Subcutaneous abdominal adipose tissue (tissue), 5 donors: ENCODE measurements around the gene UBE2V1.

ENCODE experiments used
- H3K27ac ChIP-seq: one replicate; pipeline ENCODE4 v1.7.0; 2013; ENCODE audit warnings: low read depth, mild to moderate bottlenecking, inconsistent platforms, low read length, moderate library complexity
- H3K27me3 ChIP-seq, 5 donors: one replicate each; pipeline ENCODE4 v1.7.0; 2013; ENCODE audit warnings: low read length in 5 of 5, inconsistent platforms in 1 of 5; ENCODE audit not compliant: control insufficient read depth in 5 of 5, insufficient read depth in 4 of 5
- H3K36me3 ChIP-seq, 5 donors: one replicate each; pipeline ENCODE4 v1.7.0; 2013; ENCODE audit warnings: low read length in 5 of 5; ENCODE audit not compliant: control insufficient read depth in 5 of 5, insufficient read depth in 5 of 5
- H3K4me1 ChIP-seq, 5 donors: one replicate each; pipeline ENCODE4 v1.7.0; 2013; ENCODE audit warnings: low read length in 5 of 5, mild to moderate bottlenecking in 3 of 5, moderate library complexity in 1 of 5; ENCODE audit not compliant: control insufficient read depth in 5 of 5, insufficient read depth in 5 of 5
- H3K4me3 ChIP-seq, 5 donors: one replicate each; pipeline ENCODE4 v1.7.0; 2013; ENCODE audit warnings: low read length in 5 of 5, low read depth in 1 of 5
- H3K9ac ChIP-seq, 5 donors: one replicate each; pipeline ENCODE4 v1.7.0; 2013; ENCODE audit warnings: low read length in 5 of 5, mild to moderate bottlenecking in 4 of 5, moderate library complexity in 3 of 5
- H3K9me3 ChIP-seq, 5 donors: one replicate each; pipeline ENCODE4 v1.7.0; 2013; ENCODE audit warnings: low read length in 5 of 5; ENCODE audit not compliant: control insufficient read depth in 5 of 5
- donor health status: healthy.
- donor health status: healthy.
- donor health status: healthy.
- donor health status: healthy.
- donor health status: healthy.

UBE2V1 gene

DNA sequence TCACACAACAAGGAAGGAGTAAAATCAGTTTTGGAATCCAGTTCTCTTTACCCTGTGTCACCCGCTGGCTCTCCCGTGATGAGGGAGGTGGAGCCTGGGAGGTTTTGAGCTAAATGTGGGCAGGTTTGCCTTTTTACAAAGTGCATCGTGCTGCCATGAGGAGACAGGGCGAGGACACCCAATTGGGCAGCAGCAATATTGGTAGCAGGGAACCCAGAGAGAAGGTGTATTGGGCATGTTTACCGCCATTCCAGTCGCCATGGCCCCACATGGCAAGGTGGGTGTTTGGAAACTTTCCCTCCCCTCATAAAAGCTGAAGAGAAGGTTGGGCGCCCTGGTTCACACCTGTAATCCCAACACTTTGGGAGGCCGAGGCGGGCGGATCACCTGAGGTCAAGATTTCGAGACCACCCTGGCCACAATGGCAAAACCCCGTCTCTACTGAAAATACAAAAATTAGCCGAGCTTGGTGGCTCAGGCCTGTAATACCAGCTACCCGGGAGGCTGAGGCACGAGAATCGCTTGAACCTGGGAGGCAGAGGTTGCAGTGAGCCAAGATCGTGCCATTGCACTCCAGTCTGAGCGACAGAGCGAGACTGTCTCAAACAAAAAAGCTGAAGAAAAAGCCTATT is 3.5 kb upstream of the UBE2V1 start:
- Histone ChIP-seq H3K9ac (peak overlapping the region in 3 of 5 donors; percentile 44 to 79 (median 74)), H3K4me3 (peak overlapping the region; percentile 62 to 76 (median 69)), H3K4me1 (peaks cover 10 to 51% (median 43%) of the 10 kb centered on the region in 5 donors), H3K27me3 (no peaks in the 10 kb centered on the region), H3K27ac (peak overlapping the region; percentile 64), H3K9me3 (no peaks in the 10 kb centered on the region), H3K36me3 (no peaks in the 10 kb centered on the region)

DNA sequence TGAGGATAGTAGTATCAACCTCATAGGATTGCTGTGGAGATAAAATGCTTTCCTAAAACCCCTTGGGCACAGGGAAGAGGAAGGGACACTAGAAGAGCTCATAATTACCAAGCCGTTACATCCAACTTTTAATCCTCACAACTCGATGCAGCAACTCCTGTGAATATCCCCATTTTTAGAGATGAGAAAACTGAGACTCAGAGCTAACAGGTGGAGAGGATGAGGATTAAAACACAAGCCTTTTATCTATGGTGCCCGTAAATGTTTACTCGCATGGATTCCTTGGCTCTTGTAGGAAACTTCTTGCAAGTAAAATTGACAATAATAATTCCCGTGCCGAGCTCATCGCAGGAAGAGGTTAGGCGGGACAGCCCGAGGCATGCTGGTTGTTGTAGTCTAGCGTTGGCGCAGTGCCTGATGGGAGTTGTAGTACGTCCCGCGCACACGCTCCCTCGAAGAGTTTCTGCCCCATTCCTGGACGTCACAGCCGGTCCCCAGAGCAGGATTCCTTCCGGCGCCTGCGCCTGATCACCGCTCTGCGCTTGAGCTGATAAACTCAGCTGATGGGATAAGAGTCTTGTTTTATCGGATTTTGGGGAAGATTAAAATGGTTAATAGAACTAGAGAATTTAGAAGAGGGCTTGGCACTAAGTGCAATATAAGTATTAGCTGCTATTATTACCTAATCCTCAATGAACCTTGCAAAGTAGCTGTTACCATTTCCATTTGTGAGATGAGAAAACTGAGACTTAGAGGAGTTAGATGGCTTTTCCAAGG is 2.8 kb upstream of the UBE2V1 start:
- Histone ChIP-seq H3K9ac (peak overlapping the region in 4 of 5 donors; percentile 39 to 79 (median 66)), H3K4me1 (peaks cover 10 to 51% (median 45%) of the 10 kb centered on the region in 5 donors), H3K36me3 (no peaks in the 10 kb centered on the region), H3K27me3 (no peaks in the 10 kb centered on the region), H3K27ac (peak overlapping the region; percentile 64), H3K9me3 (no peaks in the 10 kb centered on the region), H3K4me3 (peak overlapping the region; percentile 62 to 82 (median 72))

- Histone ChIP-seq H3K27ac (peak overlapping the region; percentile 64), H3K9me3 (no peaks in the 10 kb centered on the region), H3K4me1 (peaks cover 11 to 56% (median 52%) of the 10 kb centered on the region in 5 donors)
These were observed 2.1 kb upstream of the UBE2V1 start for GRCh38 chr20:50115041-50115512.

GRCh38 chr20:50113420-50114224 is 672 bp upstream of the UBE2V1 start:
- Histone ChIP-seq H3K36me3 (no peaks in the 10 kb centered on the region), H3K4me1 (peaks cover 13 to 67% (median 60%) of the 10 kb centered on the region in 5 donors), H3K9ac (peak overlapping the region; percentile 75 to 97 (median 88))

More at GRCh38 chr20:50115041-50115512, 2.1 kb upstream of the UBE2V1 start:
- H3K9ac ChIP-seq: peak overlapping the region in 4 of 5 donors; percentile 39 to 79 (median 66)
- H3K27me3 ChIP-seq: no peaks in the 10 kb centered on the region
- no peaks in the 10 kb centered on the region for H3K36me3 ChIP-seq
- H3K4me3 ChIP-seq: peak overlapping the region; percentile 62 to 82 (median 72)

GRCh38 chr20:50111829-50112495 is 988 bp downstream of the UBE2V1 start:
- H3K27me3 ChIP-seq: no peaks in the 10 kb centered on the region
- H3K27ac ChIP-seq: peak overlapping the region; percentile 97
- peaks cover 18 to 83% (median 65%) of the 10 kb centered on the region in 5 donors for H3K4me1 ChIP-seq
- H3K9me3 ChIP-seq: no peaks in the 10 kb centered on the region
- H3K9ac ChIP-seq: peak overlapping the region; percentile 85 to 97 (median 96)
- peak overlapping the region; percentile 74 to 92 (median 86) for H3K4me3 ChIP-seq
- H3K36me3 ChIP-seq: peaks cover 0 to 3% (median 0%) of the 10 kb centered on the region in 5 donors

More at GRCh38 chr20:50113420-50114224, 672 bp upstream of the UBE2V1 start:
- Histone ChIP-seq H3K4me3 (peak overlapping the region; percentile 70 to 87 (median 85)), H3K27me3 (no peaks in the 10 kb centered on the region), H3K9me3 (no peaks in the 10 kb centered on the region), H3K27ac (peak overlapping the region; percentile 97)

- no peaks in the 10 kb centered on the region for H3K9me3 ChIP-seq
- H3K27ac ChIP-seq: peak overlapping the region; percentile 97
- no peaks in the 10 kb centered on the region for H3K27me3 ChIP-seq
- peaks cover 0 to 3% (median 0%) of the 10 kb centered on the region in 5 donors for H3K36me3 ChIP-seq
- H3K4me1 ChIP-seq: peaks cover 18 to 83% (median 62%) of the 10 kb centered on the region in 5 donors
- peak overlapping the region; percentile 85 to 97 (median 96) for H3K9ac ChIP-seq
- H3K4me3 ChIP-seq: peak overlapping the region; percentile 74 to 92 (median 86)
These were observed 1.7 kb downstream of the UBE2V1 start for GRCh38 chr20:50111120-50111828.

DNA sequence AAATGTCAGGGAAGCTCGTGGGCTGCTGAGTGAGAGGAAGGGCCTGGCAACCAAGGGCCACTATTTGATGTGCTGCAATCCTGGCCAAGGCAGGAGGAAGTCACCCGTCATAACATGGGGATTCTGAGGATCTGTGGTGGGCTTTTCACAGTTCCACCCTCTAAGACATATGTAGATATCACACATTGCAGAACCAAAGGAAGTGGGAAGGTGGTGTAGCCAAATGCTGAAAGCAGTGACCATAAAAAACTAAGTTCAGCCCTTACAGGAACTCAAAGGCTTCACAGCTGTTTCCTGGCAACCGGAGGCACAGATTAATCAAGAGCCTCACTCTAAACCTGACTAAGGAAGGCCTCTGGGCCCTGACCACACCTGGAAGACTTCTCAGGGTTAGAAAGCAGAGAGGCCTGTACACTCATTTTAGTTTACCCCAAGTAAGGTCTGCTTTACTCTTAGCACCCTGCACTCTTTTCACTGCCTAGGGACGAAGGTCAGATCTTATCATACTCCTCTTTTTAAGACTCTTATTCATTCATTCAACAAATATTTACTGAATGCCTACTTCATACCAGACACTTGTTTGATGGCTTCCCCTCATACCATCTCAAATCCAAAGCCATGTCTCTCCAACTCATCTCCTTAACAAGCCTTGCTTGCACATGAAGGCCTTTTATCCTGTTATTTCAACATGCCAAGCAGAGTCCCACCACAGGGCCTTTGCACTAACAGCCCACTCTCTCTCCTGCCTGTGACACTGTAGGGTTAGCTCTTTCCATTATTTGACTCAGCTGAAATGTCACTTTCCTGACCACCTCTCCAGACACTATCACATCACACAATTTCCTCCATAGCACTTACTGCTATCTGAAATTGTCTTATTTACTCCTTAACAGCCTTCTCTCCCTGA is 2.6 kb downstream of the UBE2V1 start:
- H3K4me1 ChIP-seq: peaks cover 18 to 76% (median 55%) of the 10 kb centered on the region in 5 donors
- no peak overlapping the region for H3K4me3 ChIP-seq
- H3K36me3 ChIP-seq: peaks cover 0 to 3% (median 0%) of the 10 kb centered on the region in 5 donors
- H3K9ac ChIP-seq: peak overlapping the region in 2 of 5 donors; percentile 52 to 96
- H3K27me3 ChIP-seq: no peaks in the 10 kb centered on the region
- H3K9me3 ChIP-seq: no peaks in the 10 kb centered on the region
- H3K27ac ChIP-seq: peak overlapping the region; percentile 97

GRCh38 chr20:50108556-50109235 is 4.3 kb downstream of the UBE2V1 start:
- no peak overlapping the region for H3K4me3 ChIP-seq
- H3K27me3 ChIP-seq: no peaks in the 10 kb centered on the region
- no peak overlapping the region for H3K27ac ChIP-seq
- no peaks in the 10 kb centered on the region for H3K9me3 ChIP-seq
- H3K9ac ChIP-seq: no peak overlapping the region
- H3K36me3 ChIP-seq: peaks cover 0 to 3% (median 0%) of the 10 kb centered on the region in 5 donors
- peaks cover 15 to 61% (median 39%) of the 10 kb centered on the region in 5 donors for H3K4me1 ChIP-seq
